Neural cell (in vitro differentiated cells): ENCODE measurements around the gene TTC23L. TPM values are rescaled to one million over a fixed set of nuclear protein-coding genes. Genes with fewer than 3 reads are reported as not detected.

ENCODE experiments used
- H2AFZ ChIP-seq: fragments of 200-600, 300-800 bp; sonication (generic), shearing (Covaris generic); 2 replicates; pipeline ENCODE4 v1.6.0; 2014; ENCODE audit warnings: low read depth, mild to moderate bottlenecking, antibody characterized with exemption, low read length, moderate library complexity
- H3F3A ChIP-seq: fragments of 200-600 bp; shearing (Covaris generic); 2 replicates; pipeline ENCODE4 v1.6.1; 2016; ENCODE audit warnings: mild to moderate bottlenecking, moderate library complexity, mixed read lengths, antibody characterized with exemption, low read length; ENCODE audit not compliant: insufficient read depth, poor library complexity, severe bottlenecking
- H3K27ac ChIP-seq: fragments of 200-600, 300-800 bp; sonication (generic), shearing (Covaris generic); 2 replicates; pipeline ENCODE4 v1.5.1; 2014; ENCODE audit warnings: mild to moderate bottlenecking, low read length, moderate library complexity
- H3K27me3 ChIP-seq: fragments of 300-800, 200-600 bp; sonication (generic), shearing (Covaris generic); 2 replicates; pipeline ENCODE4 v1.6.0; 2014; ENCODE audit warnings: mild to moderate bottlenecking, low read depth, low read length, moderate library complexity; ENCODE audit not compliant: insufficient read depth
- H3K36me3 ChIP-seq: fragments of 300-800, 200-600 bp; sonication (generic), shearing (Covaris generic); 2 replicates; pipeline ENCODE4 v1.5.1; 2014; ENCODE audit warnings: mild to moderate bottlenecking, antibody characterized with exemption, low read length, moderate library complexity; ENCODE audit not compliant: insufficient read depth
- H3K4me2 ChIP-seq: fragments of 300-800, 200-600 bp; sonication (generic), shearing (Covaris generic); 2 replicates; pipeline ENCODE4 v1.6.0; 2014; ENCODE audit warnings: mild to moderate bottlenecking, low read length
- H3K4me3 ChIP-seq: fragments of 300-800, 200-600 bp; sonication (generic), shearing (Covaris generic); 2 replicates; pipeline ENCODE4 v1.5.1; 2014; ENCODE audit warnings: mild to moderate bottlenecking, low read length, moderate library complexity
- H3K79me2 ChIP-seq: fragments of 200-600 bp; shearing (Covaris generic); replicated peaks from 2 replicates; pipeline ENCODE4 v1.6.0; 2014; ENCODE audit warnings: mild to moderate bottlenecking, low read length, moderate library complexity; ENCODE audit not compliant: insufficient read depth
- H3K9ac ChIP-seq: fragments of 300-800, 200-600 bp; sonication (generic), shearing (Covaris generic); 2 replicates; pipeline ENCODE4 v1.6.1; 2016; ENCODE audit warnings: mild to moderate bottlenecking, low read length, mixed read lengths
- H3K9me2 ChIP-seq: fragments of 200-600 bp; shearing (Covaris generic); 2 replicates; pipeline ENCODE4 v1.6.1; 2016; ENCODE audit warnings: mild to moderate bottlenecking, low read length, mixed read lengths; ENCODE audit not compliant: insufficient read depth
- H3K9me3 ChIP-seq: fragments of 200-600, 300-800 bp; sonication (generic), shearing (Covaris generic); 2 replicates; pipeline ENCODE4 v1.6.1; 2016; ENCODE audit warnings: mild to moderate bottlenecking, mixed run types, low read length, moderate library complexity, mixed read lengths
- H4K20me1 ChIP-seq: fragments of 200-600 bp; shearing (Covaris generic); 2 replicates; pipeline ENCODE4 v1.6.1; 2016; ENCODE audit warnings: mild to moderate bottlenecking, mixed run types; ENCODE audit not compliant: insufficient read depth
- EP300 ChIP-seq: fragments of 450-650 bp; conservative IDR thresholded peaks from 2 replicates; pipeline ENCODE4 v1.6.1; 2014; ENCODE audit warnings: antibody characterized with exemption, mild to moderate bottlenecking, moderate library complexity; ENCODE audit not compliant: poor library complexity, severe bottlenecking
- EZH2 ChIP-seq: fragments of 200-600, 300-800 bp; shearing (Covaris generic), sonication (generic); IDR thresholded peaks from 2 replicates; pipeline ENCODE4 v1.6.1; 2014; ENCODE audit warnings: antibody characterized with exemption, low read length, borderline replicate concordance, mild to moderate bottlenecking; ENCODE audit not compliant: insufficient read depth, poor library complexity, severe bottlenecking
- MXI1 ChIP-seq: fragments of 450-650 bp; conservative IDR thresholded peaks from 2 replicates; pipeline ENCODE4 v1.6.1; 2014; ENCODE audit warnings: antibody characterized with exemption, mild to moderate bottlenecking; ENCODE audit not compliant: poor library complexity, severe bottlenecking
- POLR2AphosphoS5 ChIP-seq: IDR thresholded peaks from 2 replicates; pipeline ENCODE4 v1.6.1; 2012
- RAD21 ChIP-seq: fragments of 450-650 bp; conservative IDR thresholded peaks from 2 replicates; pipeline ENCODE4 v1.6.1; 2014; ENCODE audit warnings: antibody characterized with exemption, mild to moderate bottlenecking, moderate library complexity
- REST ChIP-seq: IDR thresholded peaks from 2 replicates; pipeline ENCODE4 v1.6.1; 2012; ENCODE audit warnings: borderline replicate concordance
- SMC3 ChIP-seq: fragments of 450-650 bp; conservative IDR thresholded peaks from 2 replicates; pipeline ENCODE4 v1.6.1; 2014; ENCODE audit warnings: antibody characterized with exemption, mild to moderate bottlenecking, moderate library complexity; ENCODE audit not compliant: poor library complexity
- TAF1 ChIP-seq: IDR thresholded peaks from 2 replicates; pipeline ENCODE4 v1.6.1; 2012; ENCODE audit warnings: low read depth
- polyA plus RNA-seq: library from polyadenylated mRNA; depleted of rRNA; stranded (reverse); fragments of >200 nt; gene quantifications from 2 replicates; pipeline ENCODE4 v1.2.3, GENCODE V29; 2014
- TF ChIP-seq, protein P1 (sequence below): fragments of 450-650 bp; IDR thresholded peaks from 2 replicates; pipeline ENCODE4 v1.5.1; 2014; ENCODE audit warnings: antibody characterized with exemption, mild to moderate bottlenecking, moderate library complexity; ENCODE audit not compliant: poor library complexity, severe bottlenecking

Gene TTC23L
- polyA plus RNA-seq, 1 donor from 2014 or later: 8.3 TPM

DNA sequence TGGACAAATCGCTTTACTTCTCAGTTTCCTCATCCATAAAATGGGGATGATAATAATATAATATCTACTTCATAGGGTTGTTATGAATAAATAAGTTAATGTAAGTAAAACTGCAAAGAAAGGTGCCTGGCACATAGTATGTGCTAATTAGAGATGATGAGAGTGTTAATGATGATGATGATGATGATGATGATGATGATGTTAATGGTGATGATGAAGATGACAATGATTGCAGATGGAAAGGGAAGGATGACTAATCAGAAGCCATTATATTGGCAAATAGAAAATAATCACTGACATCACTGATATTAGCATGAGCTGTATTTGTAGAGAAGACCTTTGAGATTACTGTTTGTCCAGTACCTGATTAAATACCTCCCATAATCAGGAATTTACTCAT is 55.8 kb downstream of the TTC23L start:
- TF ChIP-seq REST: no peak
- no peak for TF ChIP-seq EP300
- TF ChIP-seq EZH2: no peak
- TF ChIP-seq SMC3: no peak
- TF ChIP-seq MXI1: no peak
- TF ChIP-seq TAF1: no peak
- H3K9me3 ChIP-seq: no peaks in the 10 kb centered on the region
- no peak overlapping the region for H3K9ac ChIP-seq
- no peaks in the 10 kb centered on the region for H3K36me3 ChIP-seq
- H3K4me3 ChIP-seq: no peak overlapping the region
- no peak overlapping the region for H3K4me2 ChIP-seq
- H4K20me1 ChIP-seq: no peaks in the 10 kb centered on the region
- H2AFZ ChIP-seq: no peak overlapping the region
- H3K9me2 ChIP-seq: no peaks in the 10 kb centered on the region
- no peaks in the 10 kb centered on the region for H3F3A ChIP-seq
- H3K27me3 ChIP-seq: no peaks in the 10 kb centered on the region
- no peaks in the 10 kb centered on the region for H3K79me2 ChIP-seq
- H3K27ac ChIP-seq: no peak overlapping the region

- Histone ChIP-seq H3K27me3 (no peaks in the 10 kb centered on the region), H3K36me3 (no peaks in the 10 kb centered on the region), H3K79me2 (no peaks in the 10 kb centered on the region), H3K4me3 (no peak overlapping the region), H4K20me1 (no peaks in the 10 kb centered on the region), H2AFZ (no peak overlapping the region), H3F3A (no peaks in the 10 kb centered on the region), H3K4me2 (no peak overlapping the region), H3K9me3 (no peaks in the 10 kb centered on the region), H3K9me2 (no peaks in the 10 kb centered on the region), H3K27ac (no peak overlapping the region), H3K9ac (no peak overlapping the region)
- TF ChIP-seq, protein P1, sequence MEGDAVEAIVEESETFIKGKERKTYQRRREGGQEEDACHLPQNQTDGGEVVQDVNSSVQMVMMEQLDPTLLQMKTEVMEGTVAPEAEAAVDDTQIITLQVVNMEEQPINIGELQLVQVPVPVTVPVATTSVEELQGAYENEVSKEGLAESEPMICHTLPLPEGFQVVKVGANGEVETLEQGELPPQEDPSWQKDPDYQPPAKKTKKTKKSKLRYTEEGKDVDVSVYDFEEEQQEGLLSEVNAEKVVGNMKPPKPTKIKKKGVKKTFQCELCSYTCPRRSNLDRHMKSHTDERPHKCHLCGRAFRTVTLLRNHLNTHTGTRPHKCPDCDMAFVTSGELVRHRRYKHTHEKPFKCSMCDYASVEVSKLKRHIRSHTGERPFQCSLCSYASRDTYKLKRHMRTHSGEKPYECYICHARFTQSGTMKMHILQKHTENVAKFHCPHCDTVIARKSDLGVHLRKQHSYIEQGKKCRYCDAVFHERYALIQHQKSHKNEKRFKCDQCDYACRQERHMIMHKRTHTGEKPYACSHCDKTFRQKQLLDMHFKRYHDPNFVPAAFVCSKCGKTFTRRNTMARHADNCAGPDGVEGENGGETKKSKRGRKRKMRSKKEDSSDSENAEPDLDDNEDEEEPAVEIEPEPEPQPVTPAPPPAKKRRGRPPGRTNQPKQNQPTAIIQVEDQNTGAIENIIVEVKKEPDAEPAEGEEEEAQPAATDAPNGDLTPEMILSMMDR: no peak
Measured at GRCh38 chr5:34895641-34896419, 56.9 kb downstream of the TTC23L start.

DNA sequence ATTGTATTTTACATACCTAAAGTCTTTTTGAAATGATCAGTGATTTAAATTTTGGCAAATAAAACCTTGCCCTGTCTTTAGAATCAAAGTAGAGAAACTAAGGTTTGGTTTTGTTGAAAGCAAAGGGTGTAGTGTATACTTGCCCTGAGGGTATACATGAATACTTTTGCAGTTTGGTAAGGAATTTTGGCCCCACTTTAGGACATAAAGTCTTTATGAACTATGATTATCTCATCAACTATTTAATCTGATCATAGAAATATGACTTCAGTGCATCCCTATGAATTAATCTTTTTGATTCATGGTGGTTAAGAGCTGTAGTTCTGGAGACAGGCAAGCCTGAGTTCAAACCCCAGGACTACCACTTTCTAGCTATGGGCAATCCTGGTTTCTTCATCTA is 58.7 kb downstream of the TTC23L start:
- no peak overlapping the region for H3K4me2 ChIP-seq
- no peaks in the 10 kb centered on the region for H4K20me1 ChIP-seq
- H3F3A ChIP-seq: no peaks in the 10 kb centered on the region
- H3K79me2 ChIP-seq: no peaks in the 10 kb centered on the region
- TF ChIP-seq EP300: no peak
- TF ChIP-seq TAF1: no peak
- TF ChIP-seq RAD21: no peak
- TF ChIP-seq, protein P1: no peak
- TF ChIP-seq EZH2: no peak
- no peak for TF ChIP-seq POLR2AphosphoS5
- no peak for TF ChIP-seq MXI1
- TF ChIP-seq REST: no peak
- no peak for TF ChIP-seq SMC3
- H3K27me3 ChIP-seq: no peaks in the 10 kb centered on the region
- no peaks in the 10 kb centered on the region for H3K9me3 ChIP-seq
- H2AFZ ChIP-seq: no peak overlapping the region
- no peak overlapping the region for H3K27ac ChIP-seq
- no peak overlapping the region for H3K9ac ChIP-seq
- no peaks in the 10 kb centered on the region for H3K9me2 ChIP-seq
- H3K36me3 ChIP-seq: no peaks in the 10 kb centered on the region
- no peak overlapping the region for H3K4me3 ChIP-seq
